Measurements from ENCODE around the gene LIPC.
"Not testable (repeated sequence)": the region's sequence is repeated elsewhere in the genome, so short reads cannot be mapped to it uniquely, and the experiment has no call there.

LIPC gene

GRCh38 chr15:58585693-58586443 lies 154.1 kb downstream of the LIPC start:
- TF ChIP-seq JUND (IDR thresholded peaks at IDR 0.05; ENCODE audit: low read depth): no peak
- in situ Hi-C loops (cut with HindIII; ENCODE audit: low pct_unique_long_range_greater_than_20kb, low sequenced_read_pairs): no loop called here
- no peak for DNase-seq (ENCODE audit: low read depth in 1 of 2, low spot score in 1 of 2)

- no peak for DNase-seq (ENCODE audit: low read depth in 1 of 2, low spot score in 1 of 2)
- in situ Hi-C loops (cut with HindIII; ENCODE audit: low pct_unique_long_range_greater_than_20kb, low sequenced_read_pairs): no loop called here
- no peak for TF ChIP-seq JUND (IDR thresholded peaks at IDR 0.05; ENCODE audit: low read depth)
These were observed 155.7 kb downstream of the LIPC start for GRCh38 chr15:58587486-58587885.

GRCh38 chr15:58588096-58588495 lies 156.3 kb downstream of the LIPC start:
- in situ Hi-C loops (cut with HindIII; ENCODE audit: low pct_unique_long_range_greater_than_20kb, low sequenced_read_pairs): no loop called here
- no peak for TF ChIP-seq JUND (IDR thresholded peaks at IDR 0.05; ENCODE audit: low read depth)
- DNase-seq (ENCODE audit: low read depth in 1 of 2, low spot score in 1 of 2): peak in 1 of 2 experiments; percentile 58

DNA sequence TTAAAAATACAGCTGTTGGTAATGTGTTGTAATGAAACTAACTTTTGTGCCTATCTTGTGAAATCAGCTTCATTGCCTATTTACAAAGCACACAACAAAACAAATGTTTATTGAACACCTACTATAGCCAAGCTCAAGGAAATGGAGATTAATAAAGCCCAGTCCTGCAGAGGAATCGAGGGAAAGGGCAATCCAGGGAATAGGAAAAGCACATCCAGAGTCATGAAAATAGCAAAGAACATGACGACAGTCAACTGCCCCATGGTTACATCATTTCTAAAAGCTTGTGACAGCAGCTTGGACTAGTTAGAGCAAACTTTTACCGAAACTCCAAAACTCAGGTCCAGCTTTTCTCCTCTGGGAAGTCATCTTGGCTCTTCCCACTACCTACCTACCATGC lies 157.3 kb downstream of the LIPC start:
- TF ChIP-seq JUND (IDR thresholded peaks at IDR 0.05; ENCODE audit: low read depth): no peak
- in situ Hi-C loops (cut with HindIII; ENCODE audit: low pct_unique_long_range_greater_than_20kb, low sequenced_read_pairs): no loop called here

DNA sequence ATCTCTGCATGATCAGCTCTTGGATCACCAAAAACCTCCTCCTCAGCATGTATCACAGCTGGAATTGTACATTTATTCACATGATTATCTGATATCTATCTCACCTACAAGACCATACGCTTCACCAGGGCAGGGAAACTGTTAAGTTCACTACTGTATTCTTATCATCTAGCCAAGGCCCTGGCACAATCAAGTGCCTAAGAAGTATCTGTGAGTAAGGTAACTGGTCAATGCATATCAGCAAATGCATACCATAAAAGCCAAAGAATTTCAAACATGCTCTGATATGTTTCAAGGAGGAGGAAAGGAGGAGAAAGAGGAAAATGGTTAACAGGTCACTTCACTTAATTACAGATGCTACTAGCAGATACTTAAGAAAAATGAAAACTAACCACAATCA lies 158.4 kb downstream of the LIPC start:
- no peak for DNase-seq (ENCODE audit: low read depth in 1 of 2, low spot score in 1 of 2)
- no peak for TF ChIP-seq JUND (IDR thresholded peaks at IDR 0.05; ENCODE audit: low read depth)
- in situ Hi-C loops (cut with HindIII; ENCODE audit: low pct_unique_long_range_greater_than_20kb, low sequenced_read_pairs): no loop called here

More for the DNA sequence above, 157.3 kb downstream of the LIPC start:
- DNase-seq (ENCODE audit: low read depth in 1 of 2, low spot score in 1 of 2): no peak

DNA sequence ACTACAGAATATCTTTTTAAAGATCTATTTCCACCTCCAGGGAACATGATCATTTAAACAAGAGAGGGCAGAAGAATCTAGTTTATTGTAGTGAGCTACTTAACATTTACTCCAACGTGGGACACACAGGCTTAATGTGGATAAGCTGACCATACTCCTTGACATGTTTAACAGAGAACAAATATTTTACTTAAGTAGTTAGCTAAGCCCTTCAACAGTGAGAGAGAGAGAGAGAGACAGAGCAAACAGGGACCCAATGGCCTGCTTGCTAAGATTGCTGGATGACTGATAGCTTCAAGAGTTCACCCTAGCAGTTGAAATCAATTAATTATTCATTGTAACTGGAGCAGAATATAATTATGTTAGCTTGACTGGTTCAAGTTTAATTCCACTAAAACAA lies 159.1 kb downstream of the LIPC start:
- in situ Hi-C loops (cut with HindIII; ENCODE audit: low pct_unique_long_range_greater_than_20kb, low sequenced_read_pairs): no loop called here
- no peak for DNase-seq (ENCODE audit: low read depth in 1 of 2, low spot score in 1 of 2)
- TF ChIP-seq JUND (IDR thresholded peaks at IDR 0.05; ENCODE audit: low read depth): no peak

DNA sequence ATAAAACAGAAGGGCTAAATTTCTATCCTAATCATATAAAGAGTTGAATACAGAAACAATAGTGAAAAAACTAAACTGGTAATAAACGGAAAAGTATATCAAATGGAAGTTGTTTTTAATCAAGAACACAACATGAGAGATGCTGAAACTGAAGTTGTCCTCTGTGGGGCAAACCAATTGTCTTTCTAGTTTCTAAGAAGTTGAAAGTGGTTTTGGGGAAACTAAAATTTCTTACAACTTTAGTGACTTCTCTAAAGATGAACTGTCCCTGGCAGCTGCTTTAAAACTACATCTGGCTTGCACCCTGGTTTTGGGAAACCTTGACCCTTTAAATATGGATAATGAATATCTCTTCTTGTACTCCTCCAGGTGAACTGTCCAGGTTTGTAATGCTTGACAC lies 162.1 kb downstream of the LIPC start:
- in situ Hi-C loops (cut with HindIII; ENCODE audit: low pct_unique_long_range_greater_than_20kb, low sequenced_read_pairs): no loop called here
- DNase-seq (ENCODE audit: low read depth in 1 of 2, low spot score in 1 of 2): no peak
- no peak for TF ChIP-seq JUND (IDR thresholded peaks at IDR 0.05; ENCODE audit: low read depth)

DNA sequence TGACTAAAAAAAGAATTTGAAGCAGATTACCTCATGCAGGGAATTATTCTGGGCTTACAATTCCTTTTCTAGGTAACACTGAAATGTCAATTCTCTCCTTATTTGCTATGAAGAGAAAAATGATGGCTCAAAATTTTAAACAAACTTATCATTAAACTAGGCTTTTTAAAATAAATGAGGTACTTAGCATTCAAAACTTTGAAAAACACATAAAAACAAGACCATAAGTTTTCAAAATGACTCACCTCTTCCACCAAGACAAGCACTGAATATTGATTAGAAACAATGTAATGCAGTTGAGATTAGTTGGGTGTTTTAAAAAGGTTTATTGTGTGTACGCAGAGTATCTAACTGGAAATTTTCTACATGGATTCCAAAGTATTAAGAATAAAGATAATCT lies 163.1 kb downstream of the LIPC start:
- TF ChIP-seq JUND (IDR thresholded peaks at IDR 0.05; ENCODE audit: low read depth): no peak
- DNase-seq (ENCODE audit: low read depth in 1 of 2, low spot score in 1 of 2): no peak
- in situ Hi-C loops (cut with HindIII; ENCODE audit: low pct_unique_long_range_greater_than_20kb, low sequenced_read_pairs): no loop called here

DNA sequence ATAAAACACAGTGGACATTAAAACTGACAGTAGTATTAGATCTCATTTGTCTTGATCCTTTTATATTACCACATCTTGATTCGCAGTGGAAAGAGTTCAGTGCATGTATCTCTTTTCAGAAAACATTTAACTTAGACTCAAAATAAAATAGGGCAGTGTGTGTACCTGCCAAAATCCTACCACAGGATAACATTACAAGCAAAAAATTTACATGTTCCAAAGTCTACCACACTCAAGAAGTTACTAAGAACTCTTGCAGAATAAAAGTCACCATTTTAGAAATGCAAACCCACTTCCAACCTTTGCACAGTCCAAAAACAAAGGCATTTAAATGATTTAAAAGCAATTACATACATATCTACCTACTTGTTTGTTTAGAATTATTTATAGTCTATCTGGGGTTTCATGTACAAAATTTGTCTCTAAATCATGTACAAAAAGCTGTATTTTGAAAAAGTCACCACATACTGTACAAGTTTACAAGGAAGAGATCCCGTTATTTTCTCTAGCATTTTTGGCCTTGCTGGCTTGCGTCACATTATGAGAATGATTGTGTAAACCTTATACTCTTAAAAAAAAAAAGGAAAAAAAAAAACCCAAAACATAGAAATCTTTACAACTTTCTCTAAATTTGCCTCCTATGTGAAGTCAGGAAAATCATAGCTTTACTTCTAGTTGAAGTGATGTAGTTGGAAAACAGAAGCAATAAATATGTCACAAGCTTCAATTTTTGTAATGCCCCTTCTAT lies 163.9 kb downstream of the LIPC start:
- no peak for TF ChIP-seq JUND (IDR thresholded peaks at IDR 0.05; ENCODE audit: low read depth)
- in situ Hi-C loops (cut with HindIII; ENCODE audit: low pct_unique_long_range_greater_than_20kb, low sequenced_read_pairs): no loop called here

DNA sequence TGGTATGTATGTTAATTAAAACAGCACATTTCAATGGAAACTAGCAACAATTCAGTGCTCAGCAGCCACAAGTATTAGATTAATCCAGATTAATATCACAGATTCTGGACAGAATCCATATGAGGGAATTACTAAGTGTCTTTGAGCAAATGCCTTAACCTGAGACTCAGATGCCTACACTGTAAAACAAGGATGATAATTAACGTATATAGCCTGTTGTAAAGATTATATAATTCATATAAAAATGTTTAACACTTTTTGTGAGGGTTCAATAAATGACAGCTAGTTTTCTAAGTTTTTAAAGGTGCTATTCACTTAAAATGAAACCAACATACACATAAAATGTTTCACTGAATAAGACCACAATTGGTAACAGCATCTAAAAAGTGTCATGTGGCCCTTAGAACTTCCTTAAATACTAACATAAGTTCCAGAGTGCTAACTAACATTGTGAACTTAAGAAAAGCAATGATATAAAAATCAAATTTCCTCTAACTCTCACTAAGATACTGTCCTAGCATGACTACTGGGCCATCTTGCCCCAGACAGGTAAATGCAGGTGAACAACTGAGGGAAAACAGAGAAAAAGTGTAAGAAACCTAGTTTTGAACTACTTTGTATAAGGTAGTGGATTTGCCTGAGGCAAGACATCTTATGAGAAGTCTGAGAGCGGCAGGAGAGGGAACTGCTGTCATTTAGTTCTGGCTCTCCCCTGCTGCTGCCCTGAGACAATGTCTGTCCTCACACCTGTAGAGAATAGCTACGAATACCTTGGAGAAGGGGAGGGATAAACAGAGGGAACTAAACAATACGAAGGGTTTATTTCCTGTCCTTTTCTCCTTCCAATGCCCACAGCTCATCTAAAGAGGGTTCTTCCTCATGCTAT lies 166.4 kb downstream of the LIPC start:
- no peak for TF ChIP-seq JUND (IDR thresholded peaks at IDR 0.05; ENCODE audit: low read depth)
- in situ Hi-C loops (cut with HindIII; ENCODE audit: low pct_unique_long_range_greater_than_20kb, low sequenced_read_pairs): no loop called here
- DNase-seq (ENCODE audit: low read depth in 1 of 2, low spot score in 1 of 2): no peak

More for the DNA sequence above, 163.9 kb downstream of the LIPC start:
- no peak for DNase-seq (ENCODE audit: low read depth in 1 of 2, low spot score in 1 of 2)

- in situ Hi-C loops (cut with HindIII; ENCODE audit: low pct_unique_long_range_greater_than_20kb, low sequenced_read_pairs): no loop called here
- DNase-seq (ENCODE audit: low read depth in 1 of 2, low spot score in 1 of 2): no peak
- TF ChIP-seq JUND (IDR thresholded peaks at IDR 0.05; ENCODE audit: low read depth): no peak
These were observed 167.0 kb downstream of the LIPC start for GRCh38 chr15:58598829-58599210.

DNA sequence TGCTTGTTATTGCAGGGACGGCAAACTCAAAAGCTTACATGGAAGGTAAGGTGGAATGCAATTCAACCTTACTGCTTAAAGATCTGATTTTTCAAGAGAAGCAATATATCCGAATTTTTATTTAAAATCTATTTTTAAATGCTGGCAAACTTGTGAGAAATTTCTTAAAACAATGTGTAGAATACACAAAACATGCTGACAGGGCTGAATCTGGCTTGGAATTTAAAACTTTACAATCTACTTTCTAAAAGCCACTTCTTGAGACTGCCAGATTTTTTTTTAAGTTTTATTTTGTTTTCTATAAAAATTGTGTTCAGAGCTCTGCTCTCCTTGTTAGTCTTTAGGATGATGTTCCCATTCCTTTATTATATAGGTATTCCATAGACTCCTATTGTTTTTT lies 171.0 kb downstream of the LIPC start:
- in situ Hi-C loops (cut with HindIII; ENCODE audit: low pct_unique_long_range_greater_than_20kb, low sequenced_read_pairs): no loop called here
- DNase-seq (ENCODE audit: low read depth in 1 of 2, low spot score in 1 of 2): no peak
- no peak for TF ChIP-seq JUND (IDR thresholded peaks at IDR 0.05; ENCODE audit: low read depth)

DNA sequence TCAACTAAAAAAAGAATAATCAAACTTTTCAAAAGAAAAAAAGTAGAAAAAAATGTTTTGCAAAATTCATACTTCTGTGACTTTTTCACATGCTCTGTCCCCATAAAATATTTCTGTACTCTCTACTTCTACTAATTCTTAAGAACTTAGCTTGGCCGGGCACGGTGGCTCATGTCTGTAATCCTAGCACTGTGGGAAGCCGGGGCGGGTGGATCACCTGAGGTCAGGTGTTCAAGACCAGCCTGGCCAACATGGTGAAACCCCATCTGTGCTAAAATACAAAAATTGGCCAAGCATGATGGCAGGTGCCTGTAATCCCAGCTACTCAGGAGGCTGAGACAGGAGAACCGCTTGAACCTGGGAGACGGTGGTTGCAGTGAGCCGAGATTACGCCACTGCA lies 172.1 kb downstream of the LIPC start:
- DNase-seq (ENCODE audit: low read depth in 1 of 2, low spot score in 1 of 2); in situ Hi-C loops (cut with HindIII; ENCODE audit: low pct_unique_long_range_greater_than_20kb, low sequenced_read_pairs): not testable (repeated sequence)

All from T47D (cell line).